Measurements from ENCODE around the gene AOC2.
"Not testable (repeated sequence)": the region's sequence is repeated elsewhere in the genome, so short reads cannot be mapped to it uniquely, and the experiment has no call there.

The AOC2 gene

DNA sequence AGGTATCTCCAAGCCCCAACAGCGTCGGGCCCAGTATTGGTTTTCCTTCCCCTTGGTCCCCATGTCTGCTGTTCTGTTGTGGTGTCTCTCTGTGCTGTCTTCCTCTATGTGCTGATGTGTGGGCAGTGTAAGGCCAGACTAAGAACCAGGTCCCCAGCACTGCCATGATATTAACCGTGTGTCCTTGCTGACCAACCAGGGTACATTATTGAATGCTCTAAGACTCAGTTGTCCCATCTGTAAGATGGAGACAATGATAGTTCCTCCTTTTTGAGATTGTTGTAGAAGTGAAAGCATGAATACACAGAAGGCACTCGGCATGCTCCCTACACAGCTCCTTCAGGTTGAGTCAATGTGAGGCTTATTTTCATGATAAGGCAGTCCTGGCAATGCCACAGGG, 27.3 kb downstream of the AOC2 start:
- TF ChIP-seq FOXP2 (optimal IDR thresholded peaks at IDR 0.05; ENCODE audit: control extremely low read depth, extremely low read length, insufficient read depth) (no peak), POLR2AphosphoS5 (IDR thresholded peaks at IDR 0.05; ENCODE audit: borderline replicate concordance, low read depth, low read length) (no peak), EZH2 (IDR thresholded peaks at IDR 0.05) (no peak)
- Histone ChIP-seq H3K9me3 (ENCODE audit: low read depth, low read length) (no peaks in the 10 kb centered on the region), H3K27ac (no peak overlapping the region), H3K36me3 (ENCODE audit: insufficient read depth, low read length) (no peaks in the 10 kb centered on the region), H3K4me3 (no peak overlapping the region), H3K9ac (ENCODE audit: insufficient read length) (no peak overlapping the region)
- no peak for DNase-seq (ENCODE audit: low read depth, low spot score)

DNA sequence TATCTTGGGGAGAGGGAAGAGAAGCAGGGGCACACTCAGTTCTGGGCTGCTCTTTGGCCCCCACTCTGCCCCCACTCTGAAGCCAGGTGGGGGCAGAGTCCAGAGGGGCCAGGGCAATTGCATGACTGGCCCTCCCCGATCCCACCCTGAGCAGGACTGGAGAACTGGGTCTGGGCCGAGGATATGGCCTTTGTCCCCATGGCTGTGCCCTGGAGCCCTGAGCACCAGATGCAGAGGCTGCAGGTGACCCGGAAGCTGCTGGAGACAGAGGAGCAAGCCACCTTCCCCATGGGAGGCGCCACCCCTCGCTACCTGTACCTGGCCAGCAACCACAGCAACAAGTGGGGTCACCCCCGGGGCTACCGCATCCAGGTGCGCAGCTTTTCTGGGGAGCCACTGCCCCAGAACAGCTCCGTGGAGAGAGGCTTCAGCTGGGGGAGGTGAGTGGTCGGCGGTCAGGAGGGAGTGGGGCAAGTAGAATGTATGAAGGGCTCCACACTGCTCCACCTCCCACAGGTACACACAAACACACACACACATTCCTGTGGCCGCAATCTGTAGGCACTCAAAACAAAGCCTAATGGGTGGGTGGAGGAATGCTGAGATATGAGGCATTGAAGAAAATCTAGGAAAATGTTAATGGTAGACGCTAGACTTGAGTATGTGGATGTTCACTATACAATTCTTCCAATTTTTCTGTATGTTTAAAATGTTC, 28.0 kb downstream of the AOC2 start:
- H3K4me3 ChIP-seq, result no peak overlapping the region
- no peak overlapping the region for H3K9ac ChIP-seq (ENCODE audit: insufficient read length)
- no peak for TF ChIP-seq EZH2 (IDR thresholded peaks at IDR 0.05)
- TF ChIP-seq POLR2AphosphoS5 (IDR thresholded peaks at IDR 0.05; ENCODE audit: borderline replicate concordance, low read depth, low read length), result no peak
- no peak for TF ChIP-seq FOXP2 (optimal IDR thresholded peaks at IDR 0.05; ENCODE audit: control extremely low read depth, extremely low read length, insufficient read depth)
- no peak overlapping the region for H3K27ac ChIP-seq
- H3K9me3 ChIP-seq (ENCODE audit: low read depth, low read length), result no peaks in the 10 kb centered on the region
- DNase-seq (ENCODE audit: low read depth, low spot score), result no peak
- H3K36me3 ChIP-seq (ENCODE audit: insufficient read depth, low read length), result no peaks in the 10 kb centered on the region

DNA sequence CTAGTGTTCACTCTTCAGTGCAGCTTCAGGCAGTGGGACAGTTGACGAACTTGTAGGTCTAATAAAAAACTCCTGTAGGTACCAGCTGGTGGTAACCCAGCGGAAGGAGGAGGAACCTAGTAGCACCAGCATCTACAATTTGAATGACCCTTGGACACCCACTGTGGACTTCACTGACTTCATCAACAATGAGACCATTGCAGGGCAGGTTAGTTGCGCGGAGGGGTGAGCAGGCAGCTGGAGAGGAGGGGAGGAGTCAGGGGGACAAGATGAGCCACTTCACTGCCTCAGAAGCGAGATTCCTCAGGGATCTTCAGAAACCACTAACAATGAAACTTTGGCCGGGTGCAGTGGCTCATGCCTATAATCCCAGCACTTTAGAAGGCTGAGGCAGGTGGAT, 28.9 kb downstream of the AOC2 start:
- Histone ChIP-seq H3K9ac (ENCODE audit: insufficient read length) (no peak overlapping the region), H3K36me3 (ENCODE audit: insufficient read depth, low read length) (no peaks in the 10 kb centered on the region), H3K27ac (no peak overlapping the region), H3K4me3 (no peak overlapping the region), H3K9me3 (ENCODE audit: low read depth, low read length) (no peaks in the 10 kb centered on the region)
- TF ChIP-seq EZH2 (IDR thresholded peaks at IDR 0.05), result no peak
- TF ChIP-seq FOXP2 (optimal IDR thresholded peaks at IDR 0.05; ENCODE audit: control extremely low read depth, extremely low read length, insufficient read depth), result no peak
- TF ChIP-seq POLR2AphosphoS5 (IDR thresholded peaks at IDR 0.05; ENCODE audit: borderline replicate concordance, low read depth, low read length), result no peak
- DNase-seq (ENCODE audit: low read depth, low spot score), result no peak

DNA sequence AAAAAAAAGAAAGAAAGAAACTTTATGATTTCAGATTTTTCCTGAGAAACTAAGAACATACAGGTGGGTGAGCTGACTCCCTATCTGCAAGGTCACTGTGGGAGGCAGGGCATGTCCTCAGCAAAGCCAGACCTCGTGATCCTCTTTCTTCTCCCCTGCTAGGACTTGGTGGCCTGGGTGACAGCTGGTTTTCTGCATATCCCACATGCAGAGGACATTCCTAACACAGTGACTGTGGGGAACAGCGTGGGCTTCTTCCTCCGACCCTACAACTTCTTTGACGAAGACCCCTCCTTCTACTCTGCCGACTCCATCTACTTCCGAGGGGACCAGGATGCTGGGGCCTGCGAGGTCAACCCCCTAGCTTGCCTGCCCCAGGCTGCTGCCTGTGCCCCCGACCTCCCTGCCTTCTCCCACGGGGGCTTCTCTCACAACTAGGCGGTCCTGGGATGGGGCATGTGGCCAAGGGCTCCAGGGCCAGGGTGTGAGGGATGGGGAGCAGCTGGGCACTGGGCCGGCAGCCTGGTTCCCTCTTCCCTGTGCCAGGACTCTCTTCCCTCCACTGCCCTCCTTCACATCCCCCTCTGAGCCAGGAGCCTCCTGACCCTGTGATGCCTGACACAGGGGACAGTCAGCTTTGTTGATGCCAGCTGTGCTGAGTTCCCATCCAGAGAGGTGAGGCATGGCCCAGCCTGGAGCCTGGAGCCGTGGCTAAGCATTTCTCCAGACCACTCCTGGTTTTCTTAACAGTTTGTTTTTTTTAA, 29.7 kb downstream of the AOC2 start:
- H3K9ac ChIP-seq (ENCODE audit: insufficient read length); DNase-seq (ENCODE audit: low read depth, low spot score); H3K36me3 ChIP-seq (ENCODE audit: insufficient read depth, low read length); H3K4me3 ChIP-seq; H3K9me3 ChIP-seq (ENCODE audit: low read depth, low read length); H3K27ac ChIP-seq: not testable (repeated sequence)

DNA sequence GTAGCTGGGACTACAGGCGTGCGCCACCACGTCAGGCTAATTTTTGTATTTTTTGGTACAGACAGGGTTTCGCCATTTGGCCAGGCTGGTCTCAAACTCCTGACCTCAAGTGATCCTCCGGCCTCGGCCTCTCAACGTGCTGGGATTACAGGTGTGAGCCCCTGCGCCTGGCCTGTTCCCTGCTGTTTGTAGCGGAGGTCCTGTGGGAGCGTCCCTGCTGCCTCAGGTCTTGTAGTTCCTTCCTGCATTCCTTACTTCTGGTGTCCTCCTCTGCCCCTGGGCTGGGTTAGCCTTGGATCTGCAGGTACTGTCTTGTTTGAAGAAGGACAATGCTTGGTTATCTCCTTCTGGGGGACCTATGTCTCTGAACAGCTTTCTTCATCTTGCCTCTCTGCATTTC, 32.7 kb downstream of the AOC2 start:
- H3K4me3 ChIP-seq, result no peak overlapping the region
- DNase-seq (ENCODE audit: low read depth, low spot score), result no peak
- H3K9me3 ChIP-seq (ENCODE audit: low read depth, low read length), result no peaks in the 10 kb centered on the region
- no peak overlapping the region for H3K27ac ChIP-seq
- TF ChIP-seq EZH2 (IDR thresholded peaks at IDR 0.05) (no peak), POLR2AphosphoS5 (IDR thresholded peaks at IDR 0.05; ENCODE audit: borderline replicate concordance, low read depth, low read length) (no peak), FOXP2 (optimal IDR thresholded peaks at IDR 0.05; ENCODE audit: control extremely low read depth, extremely low read length, insufficient read depth) (no peak)
- no peak overlapping the region for H3K9ac ChIP-seq (ENCODE audit: insufficient read length)
- H3K36me3 ChIP-seq (ENCODE audit: insufficient read depth, low read length), result no peaks in the 10 kb centered on the region

DNA sequence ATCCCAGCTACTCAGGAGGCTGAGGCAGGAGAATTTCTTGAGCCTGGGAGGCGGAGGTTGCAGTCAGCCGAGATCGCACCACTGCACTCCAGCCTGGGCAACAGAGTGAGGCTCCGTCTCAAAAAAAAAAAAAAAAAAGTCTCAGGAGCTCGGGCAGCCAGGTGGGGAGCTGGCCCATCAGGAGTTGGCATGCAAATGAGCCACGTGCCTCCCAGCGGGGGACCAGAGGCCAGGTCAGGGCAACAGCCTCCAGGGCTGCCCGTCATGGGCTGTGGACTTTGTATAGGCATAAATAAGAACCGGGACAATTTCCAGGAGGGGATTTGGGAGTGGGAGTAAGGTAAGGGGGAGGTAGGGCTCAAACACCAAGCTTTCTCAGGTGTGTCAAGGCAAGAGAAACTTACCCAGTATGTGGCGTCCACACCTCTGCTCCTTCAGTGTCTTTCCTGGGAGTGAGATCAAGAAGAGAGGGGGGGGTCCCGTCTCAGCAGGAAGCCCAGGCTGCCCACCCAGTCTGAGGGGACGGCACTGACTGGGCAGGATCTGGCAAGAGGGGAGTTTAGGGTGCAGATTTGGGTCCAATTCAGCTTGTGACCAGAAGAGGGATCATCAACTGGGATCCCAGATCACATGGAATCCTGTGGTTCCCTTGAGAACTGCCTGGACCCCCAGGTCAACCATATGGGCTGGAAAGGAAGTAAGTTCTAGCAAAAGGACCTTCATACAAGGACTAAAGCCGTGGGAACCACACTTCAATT, 33.9 kb downstream of the AOC2 start:
- no peak overlapping the region for H3K9ac ChIP-seq (ENCODE audit: insufficient read length)
- H3K27ac ChIP-seq, result no peak overlapping the region
- DNase-seq (ENCODE audit: low read depth, low spot score), result no peak
- TF ChIP-seq EZH2 (IDR thresholded peaks at IDR 0.05) (no peak), FOXP2 (optimal IDR thresholded peaks at IDR 0.05; ENCODE audit: control extremely low read depth, extremely low read length, insufficient read depth) (no peak), POLR2AphosphoS5 (IDR thresholded peaks at IDR 0.05; ENCODE audit: borderline replicate concordance, low read depth, low read length) (no peak)
- no peaks in the 10 kb centered on the region for H3K9me3 ChIP-seq (ENCODE audit: low read depth, low read length)
- H3K36me3 ChIP-seq (ENCODE audit: insufficient read depth, low read length), result no peaks in the 10 kb centered on the region
- H3K4me3 ChIP-seq, result no peak overlapping the region

DNA sequence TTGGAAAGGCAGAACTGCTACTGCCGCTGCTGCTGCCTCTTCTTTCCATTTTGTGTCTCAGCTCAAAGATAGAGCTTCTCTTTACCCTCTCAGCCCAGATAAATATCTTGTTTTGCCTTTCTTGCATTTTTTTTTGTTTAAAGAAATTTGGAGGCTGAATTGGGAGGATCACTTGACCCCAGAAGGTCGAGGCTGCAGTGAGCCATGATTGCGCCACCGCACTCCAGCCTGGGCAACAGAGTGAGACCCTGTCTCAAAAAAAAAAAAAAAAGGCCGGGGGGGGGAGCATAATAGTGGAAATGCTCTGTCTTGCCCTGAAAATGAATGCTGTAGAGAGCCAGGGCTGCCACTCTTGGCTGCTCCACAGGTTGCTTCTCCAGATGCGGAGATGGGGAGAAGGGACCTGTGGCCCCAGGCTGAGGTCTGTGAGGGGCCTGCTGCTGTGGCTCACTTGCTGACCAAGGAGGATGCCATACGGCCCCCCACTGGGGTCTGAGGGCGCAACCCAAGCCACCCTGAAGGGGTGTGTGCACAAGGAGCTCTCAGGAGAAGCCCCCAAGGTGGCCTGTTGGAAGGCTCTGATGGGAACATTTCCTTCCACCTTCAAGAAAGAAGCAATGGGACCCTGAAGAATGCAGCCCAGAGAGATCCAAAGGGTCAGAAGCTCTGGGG, 34.7 kb downstream of the AOC2 start:
- Histone ChIP-seq H3K27ac (no peak overlapping the region), H3K4me3 (no peak overlapping the region), H3K36me3 (ENCODE audit: insufficient read depth, low read length) (no peaks in the 10 kb centered on the region), H3K9me3 (ENCODE audit: low read depth, low read length) (no peaks in the 10 kb centered on the region), H3K9ac (ENCODE audit: insufficient read length) (no peak overlapping the region)
- TF ChIP-seq POLR2AphosphoS5 (IDR thresholded peaks at IDR 0.05; ENCODE audit: borderline replicate concordance, low read depth, low read length), result no peak
- no peak for TF ChIP-seq FOXP2 (optimal IDR thresholded peaks at IDR 0.05; ENCODE audit: control extremely low read depth, extremely low read length, insufficient read depth)
- no peak for TF ChIP-seq EZH2 (IDR thresholded peaks at IDR 0.05)
- no peak for DNase-seq (ENCODE audit: low read depth, low spot score)

DNA sequence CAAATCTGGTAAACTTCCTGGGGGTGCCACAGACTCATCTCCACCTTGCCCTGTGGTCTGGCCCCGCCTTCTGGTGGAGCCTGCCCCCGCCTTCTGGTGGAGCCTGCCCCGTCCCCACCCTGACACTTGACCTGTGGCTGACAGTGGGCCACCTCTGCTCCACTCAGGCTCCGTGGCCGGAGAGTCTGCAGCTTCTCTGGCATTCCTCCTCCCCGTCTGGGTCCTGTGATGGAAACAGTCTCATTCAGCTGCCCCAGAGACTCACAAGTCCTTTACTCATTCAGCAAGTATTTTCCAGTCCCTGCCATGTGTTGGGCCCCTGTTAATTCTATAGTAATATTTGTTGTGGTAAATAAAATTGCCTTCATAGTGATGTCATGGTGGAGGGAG, 35.2 kb downstream of the AOC2 start:
- no peak overlapping the region for H3K9ac ChIP-seq (ENCODE audit: insufficient read length)
- DNase-seq (ENCODE audit: low read depth, low spot score), result no peak
- H3K4me3 ChIP-seq, result no peak overlapping the region
- no peak overlapping the region for H3K27ac ChIP-seq
- no peaks in the 10 kb centered on the region for H3K36me3 ChIP-seq (ENCODE audit: insufficient read depth, low read length)
- TF ChIP-seq FOXP2 (optimal IDR thresholded peaks at IDR 0.05; ENCODE audit: control extremely low read depth, extremely low read length, insufficient read depth), result no peak
- TF ChIP-seq EZH2 (IDR thresholded peaks at IDR 0.05), result no peak
- TF ChIP-seq POLR2AphosphoS5 (IDR thresholded peaks at IDR 0.05; ENCODE audit: borderline replicate concordance, low read depth, low read length), result no peak
- no peaks in the 10 kb centered on the region for H3K9me3 ChIP-seq (ENCODE audit: low read depth, low read length)

Measured in SK-N-MC (cell line).